Measurements from ENCODE around the gene FLRT2.

The FLRT2 gene

GRCh38 chr14:85528897-85529631 is 880 bp upstream of the FLRT2 start:
- peak overlapping the region; percentile 96 for H3K4me3 ChIP-seq (ENCODE audit: control insufficient read depth, low read depth, low read length)
- no peak for DNase-seq (ENCODE audit: low read depth)
- no peak for TF ChIP-seq CTCF (IDR thresholded peaks at IDR 0.05; ENCODE audit: control insufficient read depth, insufficient read depth, low read depth, low read length, missing control alignments)

GRCh38 chr14:85530626-85531025 is 682 bp downstream of the FLRT2 start:
- peak overlapping the region; percentile 96 for H3K4me3 ChIP-seq (ENCODE audit: control insufficient read depth, low read depth, low read length)
- TF ChIP-seq CTCF (IDR thresholded peaks at IDR 0.05; ENCODE audit: control insufficient read depth, insufficient read depth, low read depth, low read length, missing control alignments), result no peak
- DNase-seq (ENCODE audit: low read depth), result no peak

GRCh38 chr14:85531141-85531586 is 1.2 kb downstream of the FLRT2 start:
- TF ChIP-seq CTCF (IDR thresholded peaks at IDR 0.05; ENCODE audit: control insufficient read depth, insufficient read depth, low read depth, low read length, missing control alignments), result no peak
- DNase-seq (ENCODE audit: low read depth), result no peak
- peak overlapping the region; percentile 96 for H3K4me3 ChIP-seq (ENCODE audit: control insufficient read depth, low read depth, low read length)

GRCh38 chr14:85531587-85532373 is 1.8 kb downstream of the FLRT2 start:
- DNase-seq (ENCODE audit: low read depth), result no peak
- H3K4me3 ChIP-seq (ENCODE audit: control insufficient read depth, low read depth, low read length), result peak overlapping the region; percentile 96
- TF ChIP-seq CTCF (IDR thresholded peaks at IDR 0.05; ENCODE audit: control insufficient read depth, insufficient read depth, low read depth, low read length, missing control alignments), result peak; percentile 60

- H3K4me3 ChIP-seq (ENCODE audit: control insufficient read depth, low read depth, low read length), result peak overlapping the region; percentile 96
- no peak for TF ChIP-seq CTCF (IDR thresholded peaks at IDR 0.05; ENCODE audit: control insufficient read depth, insufficient read depth, low read depth, low read length, missing control alignments)
- DNase-seq (ENCODE audit: low read depth), result no peak
These were observed 2.6 kb downstream of the FLRT2 start for GRCh38 chr14:85532374-85533022.

- no peak for TF ChIP-seq CTCF (IDR thresholded peaks at IDR 0.05; ENCODE audit: control insufficient read depth, insufficient read depth, low read depth, low read length, missing control alignments)
- H3K4me3 ChIP-seq (ENCODE audit: control insufficient read depth, low read depth, low read length), result peak overlapping the region; percentile 96
- no peak for DNase-seq (ENCODE audit: low read depth)
These were observed 3.3 kb downstream of the FLRT2 start for GRCh38 chr14:85533023-85533860.
